ENCODE results near the gene SRBD1.

The SRBD1 gene

DNA sequence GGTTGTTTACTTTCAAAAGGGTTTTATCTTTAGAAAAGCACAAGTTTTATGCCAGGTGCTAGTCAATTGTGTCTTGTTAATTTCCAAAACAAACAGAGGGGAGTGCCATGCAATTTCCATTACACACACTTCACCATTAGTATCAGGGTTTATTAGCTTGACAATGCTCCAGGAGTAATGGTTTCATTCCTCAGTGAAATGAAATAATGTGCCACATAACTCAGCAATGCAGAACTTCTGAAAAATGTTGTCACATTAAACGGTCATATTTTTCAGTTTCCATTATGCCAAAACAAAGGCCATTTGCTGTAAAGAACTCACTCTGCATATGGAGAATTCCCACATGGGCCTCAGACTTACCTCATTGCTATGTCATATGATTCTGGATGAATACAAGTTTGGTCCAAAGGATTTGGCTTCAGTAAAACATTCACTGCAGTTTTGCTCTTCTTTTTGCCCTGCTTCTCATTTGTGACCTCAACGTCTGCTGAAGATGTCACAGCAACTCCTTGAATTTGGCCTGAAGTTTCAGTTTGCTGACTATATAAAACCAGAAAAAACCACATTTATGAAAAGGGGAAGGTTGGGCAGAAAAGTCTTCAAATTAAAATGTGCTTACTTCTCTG lies 198.2 kb downstream of the SRBD1 start:
- DNase-seq, result no peak

DNA sequence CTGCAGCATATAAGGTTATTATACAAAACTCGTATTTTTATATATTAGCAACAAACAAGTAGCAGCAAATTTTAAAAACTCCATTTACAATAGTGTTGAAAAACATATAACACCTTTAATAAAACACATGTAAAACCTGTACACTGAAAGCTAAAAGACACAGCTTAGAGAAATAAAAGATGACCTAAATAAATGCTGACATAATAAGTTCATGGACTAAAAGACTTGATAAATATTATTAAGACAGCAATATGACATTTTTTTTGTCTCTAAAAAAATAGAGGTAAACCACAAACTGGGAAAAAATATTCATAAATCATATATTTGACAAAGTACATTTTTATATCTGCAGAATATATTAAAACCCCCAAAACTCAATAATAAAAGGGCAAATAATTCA lies 201.4 kb downstream of the SRBD1 start:
- no peak for DNase-seq

DNA sequence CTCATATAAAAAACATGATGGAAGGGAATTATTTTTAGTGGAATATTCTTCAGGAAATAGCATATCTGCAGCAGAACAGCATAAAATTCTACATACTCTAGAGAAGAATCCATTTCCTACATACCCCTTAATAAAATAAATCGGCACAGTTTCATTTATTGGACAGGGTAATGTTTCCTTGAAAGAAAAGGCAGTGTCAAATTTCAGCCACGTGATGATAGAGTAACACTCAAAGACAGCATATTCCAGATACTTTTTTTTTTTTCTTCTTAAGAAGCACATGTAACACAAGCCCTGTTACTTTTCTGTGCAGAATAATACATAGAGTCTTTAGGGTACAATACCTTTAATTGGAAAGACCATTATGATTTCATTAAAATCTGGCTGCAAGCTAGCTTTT lies 204.4 kb downstream of the SRBD1 start:
- no peak for DNase-seq

DNA sequence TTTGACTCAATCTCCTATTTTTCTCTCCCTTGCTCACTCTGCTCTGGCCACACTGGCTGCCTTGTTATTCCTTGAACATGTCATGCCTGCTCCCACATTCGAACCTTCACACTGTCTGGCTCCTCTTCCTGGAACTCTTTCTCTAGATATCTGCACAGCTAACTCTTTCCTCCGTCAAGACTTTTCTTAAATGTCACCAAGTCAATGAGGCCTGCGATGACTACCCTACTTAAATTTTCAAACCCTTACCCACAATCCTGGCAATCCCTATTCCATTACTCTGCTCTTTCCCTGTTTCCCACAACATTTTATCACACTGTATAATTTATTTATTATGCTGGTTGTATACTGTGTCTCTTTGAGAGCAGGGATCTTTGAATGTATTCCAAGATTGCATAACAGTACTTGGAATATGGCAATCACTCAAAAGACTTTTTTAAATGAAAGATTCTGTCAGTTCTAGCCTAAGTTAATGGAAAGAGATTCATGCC lies 206.2 kb downstream of the SRBD1 start:
- DNase-seq, result no peak

DNA sequence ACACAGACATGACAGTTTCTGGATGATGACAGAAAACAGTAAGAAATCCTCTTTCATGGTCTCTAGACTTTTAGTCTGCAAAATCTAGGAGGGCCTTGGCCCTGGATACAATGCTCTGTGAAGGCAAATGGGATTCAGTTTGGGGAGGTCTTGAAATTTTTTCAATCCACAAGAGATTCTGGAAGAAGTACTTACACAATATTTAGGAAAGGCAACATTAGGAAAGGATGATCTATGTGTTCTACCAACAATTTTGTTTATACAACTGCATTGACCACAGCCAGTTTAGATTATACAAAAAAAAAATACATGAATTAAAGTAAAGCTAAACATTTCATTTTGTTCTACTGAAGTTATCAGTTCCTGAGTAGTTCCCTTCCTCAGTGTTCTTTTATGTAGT lies 208.0 kb downstream of the SRBD1 start:
- no peak for DNase-seq

DNA sequence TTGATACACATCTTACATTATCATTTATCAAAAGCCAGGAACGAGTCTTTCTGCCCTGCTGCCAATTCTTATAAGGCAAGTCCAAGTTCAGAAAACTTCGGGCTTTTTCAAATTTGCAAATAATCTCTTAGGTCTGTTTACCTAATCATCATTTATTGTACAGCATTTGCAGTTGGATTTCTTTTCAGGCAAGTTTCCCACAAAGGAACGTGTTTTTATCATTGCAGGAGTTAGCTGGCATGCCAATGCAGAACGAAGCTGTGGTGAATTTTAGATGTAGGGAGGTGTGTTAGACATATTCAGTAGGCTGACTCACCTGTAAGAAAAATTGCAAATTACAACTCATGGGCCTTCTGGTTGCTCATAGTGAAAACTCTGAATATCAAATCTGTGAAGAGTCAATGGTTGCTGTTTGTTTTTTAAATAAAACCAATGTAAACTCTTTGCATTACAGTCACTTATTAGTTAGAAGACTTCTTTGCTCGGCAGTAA lies 209.6 kb downstream of the SRBD1 start:
- no peak for DNase-seq

DNA sequence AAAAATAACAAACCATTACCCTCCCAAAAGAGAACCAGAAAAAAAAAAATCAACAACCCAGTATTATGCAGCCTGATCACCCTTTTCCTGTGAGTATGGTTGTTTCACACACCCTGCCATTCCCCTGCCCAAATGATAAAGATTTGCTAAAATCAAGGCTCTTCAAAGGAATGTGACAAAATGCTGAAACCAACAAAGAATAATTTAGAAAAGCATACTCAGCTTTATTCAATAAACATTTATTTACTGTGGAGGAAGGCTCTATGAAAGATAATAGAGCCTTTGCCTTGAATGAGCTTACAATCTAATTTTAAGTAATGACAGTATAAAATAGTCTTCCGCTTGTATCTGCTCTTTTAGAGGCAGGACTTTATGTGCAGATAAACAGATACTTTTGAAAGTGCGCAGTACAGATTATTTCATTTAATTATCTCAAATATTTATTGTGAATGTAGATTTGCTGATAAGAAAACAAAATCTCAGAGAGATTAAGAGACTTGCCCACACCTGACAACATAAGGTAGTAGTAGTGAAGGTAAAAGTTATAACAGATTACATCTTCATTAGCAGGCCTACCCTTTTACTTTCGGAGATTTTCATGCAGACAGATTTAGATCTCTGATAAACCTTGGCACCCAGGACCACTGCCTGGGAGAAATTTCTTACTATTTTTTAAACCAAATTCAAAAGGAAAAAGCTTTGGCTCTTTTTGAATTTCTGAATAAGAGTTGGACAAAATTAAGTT lies 211.9 kb downstream of the SRBD1 start:
- no peak for DNase-seq

DNA sequence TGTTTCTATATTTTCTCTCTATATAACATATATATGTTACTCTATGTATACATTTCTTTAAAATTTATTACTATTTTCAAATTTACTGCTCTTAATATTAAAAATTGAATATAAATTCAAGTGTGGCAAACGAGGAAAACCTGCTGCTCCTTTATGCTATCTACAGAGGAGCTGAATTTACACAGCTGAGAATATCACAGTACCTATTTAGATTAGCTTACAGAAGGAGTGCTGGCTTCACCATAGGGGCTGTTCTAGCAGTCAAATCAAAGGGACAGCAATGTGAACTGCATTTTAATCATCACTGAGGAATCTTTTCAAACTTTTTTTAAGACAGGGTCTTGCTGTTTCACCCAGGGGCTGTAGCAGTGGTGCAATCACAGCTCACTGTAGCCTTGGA lies 213.8 kb downstream of the SRBD1 start:
- DNase-seq, result no peak

DNA sequence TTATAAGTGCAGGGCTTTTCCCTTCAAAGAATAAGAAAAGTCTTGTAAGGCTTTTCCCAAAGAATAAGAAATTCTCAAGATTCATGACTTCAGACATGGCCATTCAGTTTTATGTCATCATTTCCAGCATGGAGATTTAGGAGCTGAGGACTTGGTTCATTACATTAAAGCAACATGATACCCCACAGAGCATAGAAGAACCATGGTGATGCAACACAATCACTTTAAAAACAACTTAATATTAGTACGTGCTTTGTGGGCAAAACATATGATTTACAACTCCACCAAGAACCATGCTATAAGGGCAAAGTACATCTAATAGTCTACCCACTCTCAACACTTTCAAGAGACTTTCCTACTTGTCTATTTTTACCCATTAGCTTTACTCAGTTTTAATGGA lies 214.4 kb downstream of the SRBD1 start:
- no peak for DNase-seq

DNA sequence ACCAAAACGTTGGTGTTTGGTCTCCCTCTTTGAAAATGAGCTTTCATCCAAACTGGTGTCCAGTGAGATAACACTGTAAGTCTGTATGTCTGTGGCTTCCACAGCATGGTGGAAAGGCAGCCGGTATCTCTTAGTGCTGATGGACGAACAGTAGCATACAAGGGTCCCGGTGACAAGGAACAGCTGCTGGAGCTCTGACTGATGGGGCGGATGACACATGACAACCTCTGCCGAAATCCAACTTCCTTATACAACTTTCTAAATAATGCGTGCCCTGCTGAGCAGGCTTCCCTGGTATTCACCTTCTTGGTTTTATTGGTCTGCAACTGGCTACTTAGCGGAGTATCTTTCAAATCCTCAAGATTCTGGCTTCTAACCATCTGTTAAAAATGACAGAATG lies 216.2 kb downstream of the SRBD1 start:
- no peak for DNase-seq

DNA sequence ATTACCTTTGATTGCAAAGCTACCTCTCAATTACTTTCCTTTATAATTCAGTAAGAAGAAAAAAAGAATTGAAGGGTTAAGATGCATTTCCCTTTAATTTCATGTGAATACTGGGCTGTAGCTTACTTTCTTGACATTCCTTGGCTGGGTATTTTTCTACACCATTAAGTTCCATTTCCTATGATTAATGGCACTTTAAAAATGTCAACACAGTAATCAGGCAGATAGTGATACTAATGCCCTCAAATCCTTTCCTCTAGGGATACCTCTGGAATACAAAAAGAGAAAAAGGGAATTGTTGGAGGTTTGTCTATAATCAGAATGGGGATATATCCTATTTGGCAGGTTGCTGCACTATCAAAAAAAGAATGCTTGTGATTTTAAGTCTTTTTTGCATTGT lies 216.9 kb downstream of the SRBD1 start:
- no peak for DNase-seq

DNA sequence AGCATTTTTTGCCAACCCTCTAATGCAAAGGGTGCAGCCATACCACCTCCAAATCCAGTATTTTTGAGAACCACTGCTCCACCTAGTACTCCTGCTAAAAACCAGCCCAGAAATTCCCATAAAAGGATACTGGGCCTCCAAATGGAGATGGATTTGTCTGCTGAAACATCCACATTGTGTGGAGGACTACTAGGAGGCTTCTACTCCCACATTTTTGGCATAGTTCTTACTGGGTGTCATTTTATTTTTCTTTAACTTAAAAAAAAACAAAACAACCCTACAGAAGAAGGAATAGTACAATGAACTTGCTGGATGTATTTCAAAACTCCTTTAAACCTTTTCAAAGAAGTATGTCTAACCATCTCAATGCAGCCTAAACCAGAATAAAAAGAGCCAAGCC lies 219.2 kb downstream of the SRBD1 start:
- DNase-seq, result no peak

DNA sequence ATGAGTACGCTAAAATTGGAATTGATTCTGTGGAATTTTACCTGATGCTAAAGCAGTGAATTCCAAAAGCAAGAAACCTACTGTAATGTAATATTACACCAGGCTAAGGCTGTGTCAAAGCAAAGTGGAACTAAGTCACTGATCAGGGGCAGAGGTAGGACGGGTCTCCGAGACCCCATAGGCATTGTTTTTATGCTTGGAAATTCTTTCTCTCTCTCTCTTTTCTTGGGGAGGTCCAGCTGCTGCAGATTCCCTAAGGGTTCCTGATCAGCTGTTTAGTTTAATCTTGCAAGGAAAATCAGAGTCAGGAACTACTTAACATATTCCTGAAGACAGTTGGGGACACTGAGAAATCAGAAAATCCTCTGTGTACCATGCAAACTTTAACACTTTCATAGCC lies 220.2 kb downstream of the SRBD1 start:
- no peak for DNase-seq

DNA sequence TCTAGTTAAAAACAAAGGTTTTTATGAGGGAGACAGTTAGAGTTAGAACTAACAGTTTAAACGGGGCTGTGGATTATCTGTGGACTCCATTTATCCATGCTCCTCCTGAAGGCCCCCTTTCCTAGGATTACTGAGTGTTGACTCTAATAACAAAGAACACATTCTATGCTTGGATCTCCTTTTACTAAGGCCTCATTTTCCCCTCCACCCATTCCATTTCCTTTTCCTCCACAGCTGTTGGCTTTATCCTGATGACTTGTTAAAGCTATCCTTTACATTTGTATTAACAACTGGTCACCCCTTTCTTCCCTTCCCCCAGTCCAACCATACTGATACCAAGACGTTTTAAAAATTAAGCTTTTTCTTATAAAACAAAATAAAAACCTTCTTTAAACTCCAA lies 220.6 kb downstream of the SRBD1 start:
- DNase-seq, result no peak

DNA sequence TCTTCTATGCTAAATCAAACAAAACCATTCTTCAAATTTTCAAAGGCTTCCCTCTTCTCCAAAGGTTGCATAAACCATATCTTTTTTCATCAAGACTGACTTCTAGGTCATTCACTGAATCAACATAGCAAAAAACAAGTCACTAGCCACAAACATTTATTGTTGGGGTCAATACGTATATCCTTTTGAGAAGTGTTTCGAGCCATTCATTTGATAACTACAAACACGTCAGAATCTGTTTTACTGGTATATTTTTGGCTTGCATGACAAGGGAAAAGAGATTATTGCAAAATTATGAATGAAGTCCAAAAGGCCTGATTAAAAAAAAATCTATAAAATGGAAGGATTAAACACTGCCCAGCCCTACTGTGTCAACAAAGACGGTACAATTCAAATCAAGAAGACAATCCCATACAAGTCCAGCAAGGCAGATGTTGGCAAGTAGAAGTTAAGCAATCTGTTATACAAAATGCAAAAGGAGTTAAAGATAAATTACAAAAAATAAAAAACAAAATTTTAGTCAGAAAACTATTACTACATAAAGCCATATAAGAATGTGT lies 222.4 kb downstream of the SRBD1 start:
- DNase-seq, result no peak

DNA sequence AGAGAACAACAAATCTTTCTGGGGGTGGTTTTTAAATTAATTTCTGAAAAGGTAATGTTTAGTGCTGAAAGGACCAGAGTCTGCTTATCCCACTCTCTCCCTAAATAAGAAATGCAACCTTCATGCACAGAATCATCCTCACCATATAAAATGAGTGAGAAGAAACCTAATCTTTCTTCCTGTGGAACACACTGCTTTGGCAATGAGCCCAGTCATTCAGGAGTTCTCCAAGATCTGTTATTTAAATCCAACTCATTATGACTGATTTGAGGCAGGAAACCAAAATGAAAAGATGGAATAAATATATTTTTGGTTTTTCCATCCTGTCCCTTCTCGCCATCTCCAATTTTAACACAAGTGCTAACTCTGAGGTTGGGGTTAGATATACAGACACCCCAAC lies 228.3 kb downstream of the SRBD1 start:
- no peak for DNase-seq

DNA sequence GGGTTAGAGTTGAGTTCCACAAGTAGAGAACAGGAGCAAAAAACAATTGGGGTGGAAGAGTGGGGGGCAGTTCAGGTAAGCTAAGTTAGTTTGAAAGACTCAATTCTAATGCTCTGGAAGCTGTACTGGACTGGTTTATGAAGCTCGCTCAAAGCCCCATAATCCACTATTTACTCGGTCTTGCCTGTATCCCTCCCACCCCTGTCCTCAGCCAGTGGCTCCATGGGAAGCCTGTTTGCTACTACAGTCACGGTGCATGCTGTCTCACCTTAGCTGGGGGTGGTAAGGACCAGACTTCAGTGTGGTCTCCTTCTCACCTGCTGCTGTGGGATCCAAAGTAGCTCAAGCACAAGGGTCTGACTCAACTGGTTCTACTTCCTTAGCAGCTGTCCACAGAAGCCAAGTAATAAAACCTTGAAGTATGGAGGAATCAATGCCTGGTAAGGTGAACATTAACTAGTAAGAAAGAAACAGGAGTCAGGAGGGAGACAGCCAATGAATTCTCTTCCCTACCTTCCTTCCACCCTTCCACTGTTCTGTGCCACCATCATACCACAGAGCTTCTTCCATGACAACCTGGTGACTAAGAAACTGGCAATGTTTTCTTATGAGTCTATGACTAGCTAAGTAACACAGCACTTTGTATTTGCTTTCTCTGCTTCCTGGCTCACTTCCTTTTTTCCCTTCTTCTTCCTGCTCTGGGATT lies 230.8 kb downstream of the SRBD1 start:
- DNase-seq, result no peak

DNA sequence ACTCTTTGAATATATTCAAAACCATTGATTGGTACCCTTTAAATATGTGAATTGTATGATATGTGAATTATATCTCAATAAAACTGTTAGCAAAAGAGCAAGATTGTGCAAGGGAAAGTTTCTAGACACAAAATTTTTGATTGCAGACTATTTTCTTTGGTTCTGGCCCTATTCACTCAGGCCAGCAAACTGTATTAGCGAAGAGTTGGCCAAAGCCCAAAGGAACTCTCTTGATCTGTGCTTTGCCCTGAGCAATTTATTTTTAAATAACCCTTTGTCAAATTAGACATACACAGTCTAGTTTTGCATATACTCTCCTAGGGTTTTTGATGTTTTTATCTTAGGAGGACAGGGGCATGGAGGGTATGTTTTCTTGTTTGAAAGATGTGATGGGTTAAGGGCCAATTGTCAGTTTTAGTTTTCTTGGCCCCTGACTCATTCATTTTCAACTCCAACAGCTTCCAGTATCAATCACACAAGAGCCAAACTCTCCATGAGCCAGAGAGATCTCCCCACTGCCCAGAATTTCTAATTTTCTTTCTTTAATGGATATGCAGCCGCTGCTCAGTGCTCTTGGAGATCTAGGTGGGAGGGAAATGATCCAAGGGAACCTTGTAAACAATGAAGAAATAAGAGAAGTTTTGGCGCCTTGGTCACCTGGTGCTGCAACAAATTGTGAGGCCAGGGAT lies 231.5 kb downstream of the SRBD1 start:
- no peak for DNase-seq

DNA sequence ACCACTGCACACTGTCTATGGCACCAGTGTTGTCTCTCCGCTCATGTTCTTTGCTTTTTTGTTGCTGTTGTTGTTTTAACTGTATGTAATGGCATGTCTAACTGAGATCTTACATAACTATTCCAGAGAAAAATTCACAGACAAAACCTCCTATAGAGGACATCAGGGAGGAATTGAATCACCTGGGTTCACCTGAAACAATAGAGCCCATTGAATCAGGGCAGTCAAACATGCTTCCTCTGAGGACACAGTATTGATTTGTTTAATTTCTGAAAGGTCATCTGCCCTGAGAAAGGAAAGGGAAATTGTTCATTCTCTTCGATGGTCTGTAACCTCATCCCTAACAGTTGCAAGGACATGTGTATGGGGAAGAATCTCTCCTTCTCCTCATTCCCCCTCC lies 237.5 kb downstream of the SRBD1 start:
- no peak for DNase-seq

DNA sequence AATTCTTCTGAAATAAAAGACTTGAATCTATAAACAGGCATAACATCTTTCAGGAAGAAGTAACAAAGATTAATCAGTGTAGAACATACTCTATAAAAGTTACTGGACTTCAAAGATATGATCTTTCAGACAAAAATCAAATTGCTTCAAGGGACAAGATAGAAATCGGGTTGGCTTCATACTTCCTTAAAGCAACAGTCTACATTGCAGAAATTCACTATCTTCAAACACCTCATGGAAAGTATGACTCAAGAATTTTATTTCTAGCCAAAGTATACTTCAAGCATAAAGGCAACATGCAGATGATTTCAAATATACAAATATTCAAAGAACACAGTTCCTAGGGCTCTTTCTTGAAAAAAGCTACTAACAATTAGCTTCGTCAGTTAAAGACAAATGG lies 240.7 kb downstream of the SRBD1 start:
- no peak for DNase-seq

DNA sequence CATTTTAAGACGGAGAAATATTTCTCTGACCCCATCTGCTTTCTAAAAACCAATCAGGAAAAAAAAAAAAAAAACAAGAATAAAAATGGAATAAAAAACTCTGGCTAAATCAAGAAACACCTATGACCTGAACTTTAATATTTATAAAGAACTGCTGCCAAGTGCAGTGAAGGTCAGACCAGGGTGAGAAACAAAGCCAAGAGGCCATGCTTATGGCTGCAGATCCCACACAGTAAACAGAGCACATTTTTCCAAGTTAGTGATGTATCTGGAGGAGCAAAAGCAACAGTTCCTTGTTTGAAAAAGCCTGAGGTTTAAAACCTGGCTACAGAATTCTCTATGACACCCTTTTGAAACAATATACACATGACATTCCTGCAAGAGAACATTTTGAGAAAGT lies 242.3 kb downstream of the SRBD1 start:
- no peak for DNase-seq

DNA sequence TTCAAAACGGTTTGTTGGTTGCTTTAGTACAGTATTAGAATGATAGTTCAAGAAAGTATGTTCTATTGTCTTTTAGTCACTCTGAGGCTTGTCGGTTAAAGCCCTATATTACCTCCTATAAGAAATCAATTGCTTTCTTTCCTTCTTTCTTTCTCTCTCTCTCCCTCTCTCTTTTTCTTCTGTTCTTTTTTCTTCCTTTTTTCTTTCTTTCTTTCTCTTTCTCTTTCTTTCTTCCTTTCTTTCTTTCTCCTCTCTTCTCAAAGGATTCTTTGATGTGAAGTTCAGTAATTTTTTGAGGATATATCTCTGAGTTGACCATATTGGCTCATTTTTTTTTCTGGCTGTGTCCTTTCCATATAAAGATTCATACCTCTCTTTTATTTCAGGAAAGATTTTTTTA lies 249.4 kb downstream of the SRBD1 start:
- no peak for DNase-seq

DNA sequence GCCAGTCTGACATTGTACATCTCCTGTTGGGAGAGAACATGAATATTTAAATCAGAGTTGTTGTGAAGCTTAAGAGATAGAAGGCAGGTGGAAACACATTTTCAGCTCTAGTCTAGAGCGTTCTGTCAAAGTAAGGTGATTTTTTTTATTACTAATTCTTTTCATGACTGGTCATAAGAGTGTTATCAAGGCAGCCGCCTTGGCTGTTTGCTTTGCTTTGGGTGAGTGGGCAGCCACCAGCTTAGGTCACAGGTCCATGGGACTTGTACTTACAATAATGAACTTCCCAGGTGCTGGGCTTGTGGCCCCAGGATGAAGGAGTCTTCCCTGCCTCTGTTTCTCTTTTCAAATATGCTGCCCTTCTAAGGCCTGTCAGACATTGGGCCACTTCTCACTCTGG lies 256.3 kb downstream of the SRBD1 start:
- no peak for DNase-seq

Measured in activated CD4-positive, alpha-beta T cell treated with anti-CD3 and anti-CD28 coated beads, Interleukin-10, Interleukin-2, amounts not matched to agents 100 ng/mL and 50 ng/mL, durations not matched to agents 16 hours and 8 hours (primary cell).